ENCODE results near the gene KRTAP23-1.

KRTAP23-1 gene

DNA sequence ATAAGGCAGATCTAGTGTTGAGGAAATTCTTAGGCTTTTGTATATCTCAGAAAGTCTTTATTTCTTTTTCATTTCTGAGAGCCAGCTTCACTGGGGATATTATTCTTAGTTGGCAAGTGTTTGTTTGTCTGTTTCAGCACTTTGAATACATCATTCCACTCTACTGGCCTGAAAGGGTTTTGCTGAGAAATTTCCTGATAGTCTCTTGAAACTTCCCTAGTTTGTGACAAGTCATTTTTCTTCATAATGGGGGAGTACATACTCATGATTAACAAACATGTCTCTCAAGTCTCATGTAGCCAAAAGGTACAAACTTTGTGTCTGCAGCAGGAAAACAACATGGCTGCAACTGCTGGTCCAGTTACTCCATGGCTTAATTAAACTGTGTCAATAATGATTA lies 22.0 kb downstream of the KRTAP23-1 start:
- in situ Hi-C loops (cut with HindIII; ENCODE audit: low sequenced_read_pairs) = no loop called here

GRCh38 chr21:30320215-30320614 lies 28.2 kb downstream of the KRTAP23-1 start, which contains the start of gene KRTAP26-1:
KRTAP26-1 (minus strand) TSS chr21:30320315; CDS start chr21:30320035, 280 bp downstream.
- in situ Hi-C loops (cut with HindIII; ENCODE audit: low sequenced_read_pairs) = no loop called here
- TF ChIP-seq, protein P1, sequence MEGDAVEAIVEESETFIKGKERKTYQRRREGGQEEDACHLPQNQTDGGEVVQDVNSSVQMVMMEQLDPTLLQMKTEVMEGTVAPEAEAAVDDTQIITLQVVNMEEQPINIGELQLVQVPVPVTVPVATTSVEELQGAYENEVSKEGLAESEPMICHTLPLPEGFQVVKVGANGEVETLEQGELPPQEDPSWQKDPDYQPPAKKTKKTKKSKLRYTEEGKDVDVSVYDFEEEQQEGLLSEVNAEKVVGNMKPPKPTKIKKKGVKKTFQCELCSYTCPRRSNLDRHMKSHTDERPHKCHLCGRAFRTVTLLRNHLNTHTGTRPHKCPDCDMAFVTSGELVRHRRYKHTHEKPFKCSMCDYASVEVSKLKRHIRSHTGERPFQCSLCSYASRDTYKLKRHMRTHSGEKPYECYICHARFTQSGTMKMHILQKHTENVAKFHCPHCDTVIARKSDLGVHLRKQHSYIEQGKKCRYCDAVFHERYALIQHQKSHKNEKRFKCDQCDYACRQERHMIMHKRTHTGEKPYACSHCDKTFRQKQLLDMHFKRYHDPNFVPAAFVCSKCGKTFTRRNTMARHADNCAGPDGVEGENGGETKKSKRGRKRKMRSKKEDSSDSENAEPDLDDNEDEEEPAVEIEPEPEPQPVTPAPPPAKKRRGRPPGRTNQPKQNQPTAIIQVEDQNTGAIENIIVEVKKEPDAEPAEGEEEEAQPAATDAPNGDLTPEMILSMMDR (IDR thresholded peaks at IDR 0.05; ENCODE audit: low read depth, low read length) = no peak
- no peak within 1 kb of the TSS for H3K4me3 ChIP-seq (ENCODE audit: low read depth, low read length)
- no peak for DNase-seq (ENCODE audit: low read depth, low spot score)

More for the DNA sequence above, 22.0 kb downstream of the KRTAP23-1 start:
- no peak overlapping the region for H3K4me3 ChIP-seq (ENCODE audit: low read depth, low read length)
- TF ChIP-seq, protein P1 (IDR thresholded peaks at IDR 0.05; ENCODE audit: low read depth, low read length) = no peak
- no peak for DNase-seq (ENCODE audit: low read depth, low spot score)

- TF ChIP-seq, protein P1 (IDR thresholded peaks at IDR 0.05; ENCODE audit: low read depth, low read length) = no peak
- in situ Hi-C loops (cut with HindIII; ENCODE audit: low sequenced_read_pairs) = no loop called here
- no peak for DNase-seq (ENCODE audit: low read depth, low spot score)
- H3K4me3 ChIP-seq (ENCODE audit: low read depth, low read length) = no peak overlapping the region
Measured at GRCh38 chr21:30315701-30316100, 32.7 kb downstream of the KRTAP23-1 start.

GRCh38 chr21:30306884-30307283 lies 41.5 kb downstream of the KRTAP23-1 start:
- in situ Hi-C loops (cut with HindIII; ENCODE audit: low sequenced_read_pairs) = no loop called here
- no peak overlapping the region for H3K4me3 ChIP-seq (ENCODE audit: low read depth, low read length)
- no peak for DNase-seq (ENCODE audit: low read depth, low spot score)
- TF ChIP-seq, protein P1 (IDR thresholded peaks at IDR 0.05; ENCODE audit: low read depth, low read length) = no peak

- TF ChIP-seq, protein P1 (IDR thresholded peaks at IDR 0.05; ENCODE audit: low read depth, low read length) = no peak
- DNase-seq (ENCODE audit: low read depth, low spot score) = no peak
- in situ Hi-C loops (cut with HindIII; ENCODE audit: low sequenced_read_pairs) = no loop called here
- no peak overlapping the region for H3K4me3 ChIP-seq (ENCODE audit: low read depth, low read length)
Measured at GRCh38 chr21:30305136-30305535, 43.3 kb downstream of the KRTAP23-1 start.

Data from astrocyte of the spinal cord (primary cell).